ENCODE measurements around the gene MAP3K7CL. TPM values are rescaled to one million over a fixed set of nuclear protein-coding genes. Genes with fewer than 3 reads are reported as not detected.
A peak's percentile ranks its signal among the peaks of the same experiment; 100 is the strongest.

Gene MAP3K7CL
- polyA plus RNA-seq, 1 donor (not counting 4 experiments of a cell fraction or from before 2014, with no cell fraction given): 17.3 TPM

- peak overlapping the region in 2 of 3 experiments; percentile 5 to 28 for H3K4me3 ChIP-seq (ENCODE audit: control insufficient read depth in 2 of 3, extremely low read depth in 1 of 3, insufficient read depth in 2 of 3, low read depth in 1 of 3, low read length in 3 of 3)
- DNase-seq (ENCODE audit: low read depth, low spot score): no peak
- dilution Hi-C loops (cut with MboI; ENCODE audit: extremely low pct_ligation_motif_present, low sequenced_read_pairs): no loop called here
These were observed 24.9 kb downstream of the MAP3K7CL start for GRCh38 chr21:29155118-29155932.

GRCh38 chr21:29155933-29156260 is 25.5 kb downstream of the MAP3K7CL start:
- Histone ChIP-seq H3K9ac (ENCODE audit: control insufficient read depth, extremely low read depth, insufficient read depth, low read length) (peak overlapping the region; percentile 10), H4K20me1 (ENCODE audit: control insufficient read depth, extremely low read depth, insufficient read depth, low read length) (no peaks in the 10 kb centered on the region), H3K9me1 (ENCODE audit: control insufficient read depth, extremely low read depth, insufficient read depth, low read length) (no peaks in the 10 kb centered on the region), H3K4me1 (ENCODE audit: control insufficient read depth, extremely low read depth, insufficient read depth, low read length) (peaks cover 21% of the 10 kb centered on the region), H3K27ac (ENCODE audit: control insufficient read depth, insufficient read depth, low read length) (no peak overlapping the region), H3K36me3 (ENCODE audit: control insufficient read depth in 2 of 2, extremely low read depth in 1 of 2, insufficient read depth in 2 of 2, low read length in 2 of 2) (peaks cover 0 to 2% of the 10 kb centered on the region in 2 experiments), H3K4me2 (ENCODE audit: control insufficient read depth, extremely low read depth, insufficient read depth, low read depth, low read length) (peak overlapping the region; percentile 42), H3K79me2 (ENCODE audit: control insufficient read depth, insufficient read depth, low read length) (no peaks in the 10 kb centered on the region), H2AFZ (ENCODE audit: control insufficient read depth, low read length) (no peak overlapping the region), H3K4me3 (ENCODE audit: control insufficient read depth in 2 of 3, extremely low read depth in 1 of 3, insufficient read depth in 2 of 3, low read depth in 1 of 3, low read length in 3 of 3) (no peak overlapping the region), H3K27me3 (ENCODE audit: control insufficient read depth, extremely low read depth, insufficient read depth, low read length) (no peaks in the 10 kb centered on the region), H3K9me3 (ENCODE audit: control insufficient read depth, low read depth, low read length) (no peaks in the 10 kb centered on the region)
- FAIRE-seq (no peak), DNase-seq (ENCODE audit: low read depth, low spot score) (no peak)
- dilution Hi-C loops (cut with MboI; ENCODE audit: extremely low pct_ligation_motif_present, low sequenced_read_pairs): no loop called here
- TF ChIP-seq EZH2 (IDR thresholded peaks at IDR 0.05; ENCODE audit: low read length) (no peak), CTCF (optimal IDR thresholded peaks at IDR 0.05 in 1 of 3, IDR thresholded peaks at IDR 0.05 in 1 of 3, conservative IDR thresholded peaks at IDR 0.05 in 1 of 3; ENCODE audit: extremely low read depth in 1 of 3, insufficient read depth in 2 of 3, low read length in 3 of 3) (no peak)

More at GRCh38 chr21:29155118-29155932, 24.9 kb downstream of the MAP3K7CL start:
- H2AFZ ChIP-seq (ENCODE audit: control insufficient read depth, low read length): peak overlapping the region; percentile 25
- no peaks in the 10 kb centered on the region for H3K27me3 ChIP-seq (ENCODE audit: control insufficient read depth, extremely low read depth, insufficient read depth, low read length)
- no peaks in the 10 kb centered on the region for H3K79me2 ChIP-seq (ENCODE audit: control insufficient read depth, insufficient read depth, low read length)
- peaks cover 23% of the 10 kb centered on the region for H3K4me1 ChIP-seq (ENCODE audit: control insufficient read depth, extremely low read depth, insufficient read depth, low read length)
- peaks cover 0 to 2% of the 10 kb centered on the region in 2 experiments for H3K36me3 ChIP-seq (ENCODE audit: control insufficient read depth in 2 of 2, extremely low read depth in 1 of 2, insufficient read depth in 2 of 2, low read length in 2 of 2)
- TF ChIP-seq EZH2 (IDR thresholded peaks at IDR 0.05; ENCODE audit: low read length): no peak
- peak in 1 of 3 experiments; percentile 8 for TF ChIP-seq CTCF (optimal IDR thresholded peaks at IDR 0.05 in 1 of 3, IDR thresholded peaks at IDR 0.05 in 1 of 3, conservative IDR thresholded peaks at IDR 0.05 in 1 of 3; ENCODE audit: extremely low read depth in 1 of 3, insufficient read depth in 2 of 3, low read length in 3 of 3)
- FAIRE-seq: no peak
- H3K27ac ChIP-seq (ENCODE audit: control insufficient read depth, insufficient read depth, low read length): peak overlapping the region; percentile 34
- no peaks in the 10 kb centered on the region for H3K9me1 ChIP-seq (ENCODE audit: control insufficient read depth, extremely low read depth, insufficient read depth, low read length)
- H3K4me2 ChIP-seq (ENCODE audit: control insufficient read depth, extremely low read depth, insufficient read depth, low read depth, low read length): peak overlapping the region; percentile 42
- H3K9ac ChIP-seq (ENCODE audit: control insufficient read depth, extremely low read depth, insufficient read depth, low read length): peak overlapping the region; percentile 10
- H4K20me1 ChIP-seq (ENCODE audit: control insufficient read depth, extremely low read depth, insufficient read depth, low read length): no peaks in the 10 kb centered on the region
- H3K9me3 ChIP-seq (ENCODE audit: control insufficient read depth, low read depth, low read length): no peaks in the 10 kb centered on the region

Data from keratinocyte (primary cell).